ENCODE results near the gene RNFT2. TPM values are rescaled to one million over a fixed set of nuclear protein-coding genes. Genes with fewer than 3 reads are reported as not detected.

RNFT2 gene
- total RNA-seq, 1 donor from 2014 or later, result 0.21 TPM

DNA sequence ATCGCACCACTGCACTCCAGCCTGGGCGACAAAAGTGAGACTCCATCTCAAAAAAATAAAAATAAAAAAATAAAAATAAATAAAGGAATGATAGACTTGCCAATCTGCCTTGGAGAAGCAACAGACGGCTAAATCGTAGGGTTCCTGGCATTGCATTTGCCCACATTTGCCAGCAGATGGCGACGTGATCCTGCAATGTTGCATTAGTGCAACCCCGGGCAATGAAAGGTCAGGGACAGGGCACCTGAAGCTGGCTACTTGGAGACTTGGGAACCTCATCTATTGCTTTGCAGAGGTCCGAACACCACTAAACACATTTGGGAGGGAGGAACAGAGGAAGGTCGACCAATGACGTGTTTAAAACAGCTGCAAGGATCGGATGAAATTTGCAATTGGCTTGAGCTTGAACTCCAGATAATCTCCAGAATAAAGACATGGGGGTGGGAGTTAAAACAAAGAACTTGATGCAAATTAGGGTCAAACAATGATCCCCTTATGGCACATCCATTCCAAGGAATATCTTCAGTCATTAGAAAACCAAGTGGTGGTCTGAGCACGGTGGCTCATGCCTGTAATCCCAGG lies 34.8 kb upstream of the RNFT2 start:
- Histone ChIP-seq H3K27me3 (no peaks in the 10 kb centered on the region), H3K27ac (no peak overlapping the region), H3K4me1 (no peaks in the 10 kb centered on the region), H3K4me3 (no peak overlapping the region), H3K9me3 (no peaks in the 10 kb centered on the region), H3K36me3 (no peaks in the 10 kb centered on the region)
- peak in 1 of 2 donors; percentile 70 for DNase-seq (ENCODE audit: low spot score in 2 of 2)
- intact Hi-C loops (cut with DNase I), result loop anchor here (1.0 to 10.0 kb wide), 2 partner anchors 179 to 451 kb away; no protein-coding TSS in a partner anchor
- TF ChIP-seq, protein P1, sequence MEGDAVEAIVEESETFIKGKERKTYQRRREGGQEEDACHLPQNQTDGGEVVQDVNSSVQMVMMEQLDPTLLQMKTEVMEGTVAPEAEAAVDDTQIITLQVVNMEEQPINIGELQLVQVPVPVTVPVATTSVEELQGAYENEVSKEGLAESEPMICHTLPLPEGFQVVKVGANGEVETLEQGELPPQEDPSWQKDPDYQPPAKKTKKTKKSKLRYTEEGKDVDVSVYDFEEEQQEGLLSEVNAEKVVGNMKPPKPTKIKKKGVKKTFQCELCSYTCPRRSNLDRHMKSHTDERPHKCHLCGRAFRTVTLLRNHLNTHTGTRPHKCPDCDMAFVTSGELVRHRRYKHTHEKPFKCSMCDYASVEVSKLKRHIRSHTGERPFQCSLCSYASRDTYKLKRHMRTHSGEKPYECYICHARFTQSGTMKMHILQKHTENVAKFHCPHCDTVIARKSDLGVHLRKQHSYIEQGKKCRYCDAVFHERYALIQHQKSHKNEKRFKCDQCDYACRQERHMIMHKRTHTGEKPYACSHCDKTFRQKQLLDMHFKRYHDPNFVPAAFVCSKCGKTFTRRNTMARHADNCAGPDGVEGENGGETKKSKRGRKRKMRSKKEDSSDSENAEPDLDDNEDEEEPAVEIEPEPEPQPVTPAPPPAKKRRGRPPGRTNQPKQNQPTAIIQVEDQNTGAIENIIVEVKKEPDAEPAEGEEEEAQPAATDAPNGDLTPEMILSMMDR (IDR thresholded peaks at IDR 0.05), result peak; percentile 82 to 94 (median 93)

DNA sequence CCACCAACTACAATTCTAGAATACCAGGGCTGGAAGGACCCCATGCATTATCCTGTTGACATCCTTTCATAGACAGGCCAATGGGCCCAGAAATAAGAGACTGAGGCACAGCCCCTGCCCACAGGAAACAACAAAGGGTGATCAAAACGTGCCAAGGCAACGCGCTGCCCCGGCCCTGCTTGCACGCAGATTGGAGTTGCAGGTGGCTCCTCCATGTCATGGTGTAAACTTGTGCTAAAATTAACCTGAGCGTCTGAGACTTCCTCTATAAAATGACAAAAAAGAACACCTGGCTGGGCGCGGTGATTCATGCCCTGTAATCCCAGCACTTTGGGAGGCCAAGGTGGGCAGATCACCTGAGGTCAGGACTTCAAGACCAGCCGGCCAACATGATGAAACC lies 30.4 kb upstream of the RNFT2 start:
- Histone ChIP-seq H3K9me3 (no peaks in the 10 kb centered on the region), H3K36me3 (no peaks in the 10 kb centered on the region), H3K4me3 (no peak overlapping the region), H3K27me3 (no peaks in the 10 kb centered on the region), H3K27ac (no peak overlapping the region), H3K4me1 (peaks cover 0 to 3% of the 10 kb centered on the region in 2 donors)
- DNase-seq (ENCODE audit: low spot score in 2 of 2), result peak in 1 of 2 donors; percentile 43
- intact Hi-C loops (cut with DNase I), result loop anchor here (2.0 to 10.0 kb wide), 3 partner anchors 447 to 709 kb away; no protein-coding TSS in a partner anchor
- TF ChIP-seq, protein P1 (IDR thresholded peaks at IDR 0.05), result no peak

DNA sequence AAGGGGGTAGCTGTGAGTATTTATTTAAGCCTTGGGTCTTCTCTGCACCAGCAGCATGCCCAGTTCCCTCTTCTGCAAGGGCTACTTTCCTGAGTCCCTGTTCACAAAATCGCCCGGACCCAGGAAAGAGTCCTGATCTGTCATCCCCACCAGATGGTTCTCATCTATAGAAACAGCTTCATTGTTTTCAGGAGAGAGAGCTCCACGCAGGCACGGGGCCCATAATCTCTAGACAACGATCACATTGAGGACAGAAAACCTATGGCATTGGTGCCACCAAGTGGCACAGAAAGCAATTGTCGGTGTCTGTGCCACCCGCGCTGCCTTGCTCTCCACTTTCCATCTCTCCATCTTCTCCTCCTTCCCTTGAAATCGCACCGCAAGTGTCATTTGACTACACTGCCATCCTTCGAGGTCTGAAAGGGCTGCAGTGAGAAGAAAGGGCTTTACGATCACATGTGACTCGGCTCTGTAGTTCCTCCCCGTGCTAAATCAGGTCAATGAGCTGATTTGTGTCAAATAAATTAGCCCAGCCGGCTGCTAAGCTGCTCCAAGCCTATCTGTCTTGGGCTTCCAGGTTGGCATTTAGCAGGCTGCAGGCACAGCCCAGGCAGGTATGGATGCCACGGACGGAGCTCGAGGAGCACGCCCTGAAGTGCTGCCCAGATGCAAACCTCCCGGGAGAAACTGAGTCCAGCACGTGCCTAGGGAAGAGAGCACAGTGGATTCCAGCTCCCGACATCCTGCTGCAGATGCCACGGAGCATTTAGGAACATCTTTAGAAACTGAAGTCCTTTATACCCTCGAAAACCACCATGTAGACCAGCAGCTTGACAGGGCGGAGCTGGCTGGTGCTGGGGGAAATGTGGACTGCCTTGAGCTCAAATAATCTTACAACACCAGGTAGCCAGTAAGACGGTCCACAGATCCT lies 29.0 kb upstream of the RNFT2 start:
- TF ChIP-seq, protein P1 (IDR thresholded peaks at IDR 0.05), result peak; percentile 58 to 69 (median 60)
- DNase-seq (ENCODE audit: low spot score in 2 of 2), result peak in 1 of 2 donors; percentile 69
- peak overlapping the region in 1 of 2 donors; percentile 43 for H3K4me3 ChIP-seq
- intact Hi-C loops (cut with DNase I), result loop anchor here (2.0 to 10.0 kb wide), 3 partner anchors 446 to 710 kb away; no protein-coding TSS in a partner anchor
- no peaks in the 10 kb centered on the region for H3K27me3 ChIP-seq
- H3K27ac ChIP-seq, result no peak overlapping the region
- H3K9me3 ChIP-seq, result no peaks in the 10 kb centered on the region
- no peaks in the 10 kb centered on the region for H3K36me3 ChIP-seq
- peaks cover 0 to 3% of the 10 kb centered on the region in 2 donors for H3K4me1 ChIP-seq

DNA sequence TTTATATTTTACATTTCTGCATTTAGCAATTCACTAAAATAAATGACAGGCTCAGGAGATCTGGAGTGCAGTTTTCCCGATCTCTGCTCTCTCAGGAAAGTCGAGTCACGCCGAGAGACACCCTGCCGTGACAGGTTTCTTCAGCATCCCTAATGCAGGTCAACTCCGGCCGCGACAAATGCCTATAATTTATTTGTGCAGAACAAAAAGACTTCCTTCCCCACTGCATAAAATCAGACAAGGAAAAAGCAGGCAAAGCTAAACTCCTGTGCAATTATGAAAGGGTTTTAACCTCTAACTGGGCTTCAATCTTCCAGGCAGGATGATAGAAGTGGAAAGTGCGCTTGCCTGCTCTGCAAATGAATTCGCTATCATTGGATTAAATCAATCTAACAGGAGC lies 28.3 kb upstream of the RNFT2 start:
- no peaks in the 10 kb centered on the region for H3K9me3 ChIP-seq
- peaks cover 0 to 3% of the 10 kb centered on the region in 2 donors for H3K4me1 ChIP-seq
- intact Hi-C loops (cut with DNase I), result loop anchor here (2.0 to 10.0 kb wide), 3 partner anchors 445 to 711 kb away; no protein-coding TSS in a partner anchor
- no peak overlapping the region for H3K27ac ChIP-seq
- H3K36me3 ChIP-seq, result no peaks in the 10 kb centered on the region
- no peak for DNase-seq (ENCODE audit: low spot score in 2 of 2)
- TF ChIP-seq, protein P1 (IDR thresholded peaks at IDR 0.05), result no peak
- no peak overlapping the region for H3K4me3 ChIP-seq
- no peaks in the 10 kb centered on the region for H3K27me3 ChIP-seq

DNA sequence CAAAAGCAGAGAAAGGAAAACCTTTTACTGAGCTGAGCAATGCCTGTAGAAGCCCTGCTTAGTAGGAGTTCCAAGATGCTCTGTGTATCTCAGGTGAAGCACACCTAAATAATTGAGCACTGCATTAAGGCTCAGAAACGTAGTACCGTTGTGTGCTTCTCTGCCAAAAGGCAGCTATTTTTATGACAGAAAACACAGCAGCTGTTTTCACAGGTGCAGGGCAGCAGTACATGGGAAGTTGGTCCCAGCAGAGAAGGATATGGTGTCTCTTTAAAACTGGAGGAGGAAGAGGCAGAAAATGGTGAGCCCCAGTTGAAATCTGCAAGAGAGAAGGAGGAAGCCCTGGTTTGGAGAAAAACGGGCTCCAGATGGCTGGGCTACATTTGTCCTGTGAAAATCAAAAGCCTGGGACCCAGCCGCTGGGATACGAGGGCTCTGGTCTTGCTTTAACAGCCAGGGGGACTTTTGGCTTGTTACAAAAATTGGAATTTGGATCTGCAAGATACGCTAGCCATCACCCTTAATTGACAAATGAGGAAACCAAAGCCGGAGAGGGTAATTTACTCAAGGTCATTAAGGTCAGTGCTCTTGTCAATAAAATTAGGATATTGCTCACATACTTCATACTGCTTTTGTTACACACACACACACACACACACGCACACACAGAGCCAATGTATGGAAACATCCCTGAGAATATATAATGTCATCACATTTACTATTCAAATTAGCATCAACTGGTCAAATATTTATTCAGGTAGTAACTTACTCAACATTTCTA lies 27.6 kb upstream of the RNFT2 start:
- Histone ChIP-seq H3K4me3 (no peak overlapping the region), H3K27ac (no peak overlapping the region), H3K9me3 (no peaks in the 10 kb centered on the region), H3K27me3 (no peaks in the 10 kb centered on the region), H3K4me1 (peaks cover 0 to 3% of the 10 kb centered on the region in 2 donors), H3K36me3 (no peaks in the 10 kb centered on the region)
- DNase-seq (ENCODE audit: low spot score in 2 of 2), result no peak
- intact Hi-C loops (cut with DNase I), result no loop called here
- TF ChIP-seq, protein P1 (IDR thresholded peaks at IDR 0.05), result no peak

All from ascending aorta (tissue), 2 donors.